Stomach smooth muscle (tissue), 2 donors: ENCODE measurements around the gene DNASE1L3.

Experiments used
- H3K27ac ChIP-seq: one replicate; pipeline ENCODE4 v1.7.0; 2013; ENCODE audit warnings: mild to moderate bottlenecking, low read length, inconsistent platforms
- H3K27me3 ChIP-seq, 2 donors: one replicate each; pipeline ENCODE4 v1.7.0; 2013; ENCODE audit warnings: low read length in 2 of 2; ENCODE audit not compliant: insufficient read depth in 2 of 2, control insufficient read depth in 1 of 2
- H3K36me3 ChIP-seq, 2 donors: one replicate each; pipeline ENCODE4 v1.7.0; 2013; ENCODE audit warnings: low read length in 2 of 2; ENCODE audit not compliant: control insufficient read depth in 2 of 2, insufficient read depth in 2 of 2
- H3K4me1 ChIP-seq: one replicate; pipeline ENCODE4 v1.7.0; 2013; ENCODE audit warnings: low read length; ENCODE audit not compliant: control insufficient read depth, insufficient read depth
- H3K4me3 ChIP-seq, 2 donors: one replicate each; pipeline ENCODE4 v1.7.0; 2013; ENCODE audit warnings: low read length in 2 of 2
- H3K9ac ChIP-seq, 2 donors: one replicate each; pipeline ENCODE4 v1.7.0; 2013; ENCODE audit warnings: low read length in 2 of 2, mild to moderate bottlenecking in 1 of 2
- H3K9me3 ChIP-seq, 2 donors: one replicate each; pipeline ENCODE4 v1.7.0; 2013; ENCODE audit warnings: low read length in 2 of 2; ENCODE audit not compliant: control insufficient read depth in 2 of 2
- donor health status: healthy.
- donor health status: Pancreatic carcinoma.

DNASE1L3 gene

GRCh38 chr3:58177747-58178527 lies 32.8 kb downstream of the DNASE1L3 start:
- Histone ChIP-seq H3K36me3 (no peaks in the 10 kb centered on the region), H3K4me3 (peak overlapping the region; percentile 74), H3K27ac (no peak overlapping the region), H3K27me3 (no peaks in the 10 kb centered on the region), H3K9me3 (no peaks in the 10 kb centered on the region), H3K9ac (peak overlapping the region; percentile 47 to 51), H3K4me1 (peaks cover 20% of the 10 kb centered on the region)

- Histone ChIP-seq H3K36me3 (no peaks in the 10 kb centered on the region), H3K4me3 (no peak overlapping the region), H3K27me3 (no peaks in the 10 kb centered on the region), H3K9me3 (no peaks in the 10 kb centered on the region), H3K4me1 (peaks cover 20% of the 10 kb centered on the region), H3K27ac (no peak overlapping the region), H3K9ac (no peak overlapping the region)
Observed at GRCh38 chr3:58176827-58177489, 33.8 kb downstream of the DNASE1L3 start.

GRCh38 chr3:58176185-58176530 lies 34.6 kb downstream of the DNASE1L3 start:
- Histone ChIP-seq H3K9me3 (no peaks in the 10 kb centered on the region), H3K36me3 (peaks cover 0 to under 1% of the 10 kb centered on the region in 2 donors), H3K4me3 (no peak overlapping the region), H3K27ac (no peak overlapping the region), H3K9ac (no peak overlapping the region), H3K4me1 (peaks cover 20% of the 10 kb centered on the region), H3K27me3 (no peaks in the 10 kb centered on the region)

- Histone ChIP-seq H3K4me1 (peaks cover 20% of the 10 kb centered on the region), H3K27me3 (no peaks in the 10 kb centered on the region), H3K27ac (no peak overlapping the region), H3K4me3 (peak overlapping the region in 1 of 2 donors; percentile 44), H3K36me3 (peaks cover 2 to 5% of the 10 kb centered on the region in 2 donors), H3K9me3 (no peaks in the 10 kb centered on the region), H3K9ac (peak overlapping the region in 1 of 2 donors; percentile 60)
Observed at GRCh38 chr3:58175437-58176184, 35.2 kb downstream of the DNASE1L3 start.

- Histone ChIP-seq H3K4me3 (no peak overlapping the region), H3K27ac (no peak overlapping the region), H3K9ac (peak overlapping the region in 1 of 2 donors; percentile 51), H3K4me1 (peaks cover 20% of the 10 kb centered on the region), H3K27me3 (no peaks in the 10 kb centered on the region), H3K9me3 (no peaks in the 10 kb centered on the region), H3K36me3 (peaks cover 6 to 10% of the 10 kb centered on the region in 2 donors)
Observed at GRCh38 chr3:58175187-58175436, 35.7 kb downstream of the DNASE1L3 start.

GRCh38 chr3:58173669-58174398 lies 36.9 kb downstream of the DNASE1L3 start:
- Histone ChIP-seq H3K4me1 (peaks cover 20% of the 10 kb centered on the region), H3K9ac (no peak overlapping the region), H3K9me3 (no peaks in the 10 kb centered on the region), H3K27me3 (no peaks in the 10 kb centered on the region), H3K27ac (no peak overlapping the region), H3K4me3 (no peak overlapping the region), H3K36me3 (peaks cover 14 to 19% of the 10 kb centered on the region in 2 donors)

GRCh38 chr3:58173029-58173668 lies 37.6 kb downstream of the DNASE1L3 start:
- peaks cover 14 to 24% of the 10 kb centered on the region in 2 donors for H3K36me3 ChIP-seq
- no peak overlapping the region for H3K4me3 ChIP-seq
- H3K9ac ChIP-seq, result no peak overlapping the region
- H3K27me3 ChIP-seq, result no peaks in the 10 kb centered on the region
- H3K27ac ChIP-seq, result no peak overlapping the region
- H3K9me3 ChIP-seq, result no peaks in the 10 kb centered on the region
- peaks cover 15% of the 10 kb centered on the region for H3K4me1 ChIP-seq

- Histone ChIP-seq H3K9me3 (no peaks in the 10 kb centered on the region), H3K4me1 (peaks cover 24% of the 10 kb centered on the region), H3K36me3 (peaks cover 14 to 24% of the 10 kb centered on the region in 2 donors), H3K4me3 (no peak overlapping the region), H3K27ac (no peak overlapping the region), H3K9ac (no peak overlapping the region), H3K27me3 (no peaks in the 10 kb centered on the region)
Observed at GRCh38 chr3:58171126-58171525, 39.6 kb downstream of the DNASE1L3 start.

- Histone ChIP-seq H3K36me3 (peaks cover 14 to 24% of the 10 kb centered on the region in 2 donors), H3K9ac (no peak overlapping the region), H3K27me3 (no peaks in the 10 kb centered on the region), H3K4me1 (peaks cover 24% of the 10 kb centered on the region), H3K4me3 (no peak overlapping the region), H3K27ac (no peak overlapping the region), H3K9me3 (no peaks in the 10 kb centered on the region)
Observed at GRCh38 chr3:58170376-58170775, 40.4 kb downstream of the DNASE1L3 start.

GRCh38 chr3:58169371-58169770 lies 41.4 kb downstream of the DNASE1L3 start:
- Histone ChIP-seq H3K27me3 (no peaks in the 10 kb centered on the region), H3K27ac (no peak overlapping the region), H3K36me3 (peaks cover 14 to 24% of the 10 kb centered on the region in 2 donors), H3K9ac (no peak overlapping the region), H3K4me1 (peaks cover 31% of the 10 kb centered on the region), H3K9me3 (no peaks in the 10 kb centered on the region), H3K4me3 (no peak overlapping the region)
